ENCODE data around the gene HABP4. TPM values are rescaled to one million over a fixed set of nuclear protein-coding genes. Genes with fewer than 3 reads are reported as not detected.

HABP4 gene
- total and polyA plus RNA-seq, 2 of the 4 experiments (the other 2 are of a cell fraction): 5.2 to 10.6 TPM

DNA sequence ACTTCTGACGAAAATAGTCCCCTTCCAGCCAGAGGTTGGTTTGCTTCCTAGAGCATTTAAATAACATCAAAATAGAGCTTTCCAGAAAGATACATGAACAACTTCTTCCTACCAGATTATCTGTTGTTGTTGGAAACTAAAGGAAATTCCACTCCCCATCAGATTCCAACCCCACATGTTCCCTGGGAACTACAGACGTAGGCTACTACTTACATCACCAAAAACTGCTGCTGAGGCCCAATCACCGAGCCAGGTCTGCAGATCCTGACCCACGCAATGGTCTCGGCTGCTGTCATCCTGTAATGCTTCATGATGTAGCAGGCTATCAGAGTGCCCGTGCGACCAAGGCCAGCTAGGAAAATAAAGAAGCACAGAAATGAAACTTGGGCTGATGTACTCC is 73.4 kb downstream of the HABP4 start:
- H3K36me3 ChIP-seq (ENCODE audit: control insufficient read depth, insufficient read depth, low read length): peaks cover 12% of the 10 kb centered on the region
- ChIA-PET POLR2A (ENCODE audit: unreplicated experiment) (interaction anchor here (0.6 kb wide), 1 partner anchor 91 kb away, joined by 6 read pairs; no protein-coding TSS in a partner anchor), CTCF (interaction anchor here (0.8 kb wide), 1 partner anchor 42 kb away, joined by 4 read pairs; no protein-coding TSS in a partner anchor)
- H3K9me1 ChIP-seq (ENCODE audit: insufficient read depth, low read length): no peaks in the 10 kb centered on the region; the same call in 1 of the 2 replicates
- no peak overlapping the region for H3K27ac ChIP-seq (ENCODE audit: insufficient read depth, low read length)
- no peak overlapping the region for H4K5ac ChIP-seq (ENCODE audit: low read depth, low read length)
- WGBS, 2 experiments (ENCODE audit: extremely low coverage in 2 of 2, insufficient read length in 1 of 2): no CpG with 5 or more reads among the region's 7 CpGs
- H3K18ac ChIP-seq (ENCODE audit: low read depth, low read length): no peak overlapping the region
- in situ Hi-C loops (cut with MboI; ENCODE audit: low sequenced_read_pairs) (no loop called here), intact Hi-C loops (cut with micrococcal nuclease) (no loop called here), dilution Hi-C loops (cut with HindIII; ENCODE audit: low sequenced_read_pairs, unreplicated experiment) (no loop called here)
- no peak overlapping the region for H2AK5ac ChIP-seq (ENCODE audit: low read depth, low read length)
- H3K9ac ChIP-seq (ENCODE audit: low read depth, low read length): no peak overlapping the region
- H3K4me2 ChIP-seq (ENCODE audit: low read depth, low read length): no peak overlapping the region
- BruUV-seq (replicated peaks): no TSS peak
- no peak overlapping the region for H4K91ac ChIP-seq (ENCODE audit: insufficient read depth, low read depth, low read length)
- ATAC-seq (ENCODE audit: low read depth) (no peak), DNase-seq (no peak)
- no peaks in the 10 kb centered on the region for H3K4me1 ChIP-seq (ENCODE audit: control insufficient read depth, insufficient read depth, low read length)
- no peak overlapping the region for H4K8ac ChIP-seq (ENCODE audit: low read depth in 2 of 2, low read length in 2 of 2)
- no peak overlapping the region for H3K56ac ChIP-seq (ENCODE audit: extremely low read depth, insufficient read depth, low read length)
- H2BK20ac ChIP-seq (ENCODE audit: low read depth, low read length): no peak overlapping the region
- H2AK9ac ChIP-seq (replicated peaks; ENCODE audit: low read depth, low read length, poor library complexity): no peak overlapping the region
- no peak overlapping the region for H2AFZ ChIP-seq (replicated peaks; ENCODE audit: low read length, poor library complexity)
- H4K20me1 ChIP-seq (ENCODE audit: insufficient read depth, low read length): no peaks in the 10 kb centered on the region
- H2BK120ac ChIP-seq (ENCODE audit: low read depth, low read length): no peak overlapping the region
- no peak overlapping the region for H3K4ac ChIP-seq (ENCODE audit: low read depth, low read length)
- no peaks in the 10 kb centered on the region for H3K79me1 ChIP-seq (ENCODE audit: low read depth in 1 of 2, low read length in 2 of 2)
- H3K27me3 ChIP-seq (ENCODE audit: control insufficient read depth, insufficient read depth, low read length): no peaks in the 10 kb centered on the region
- no peaks in the 10 kb centered on the region for H3K9me3 ChIP-seq (ENCODE audit: control insufficient read depth, insufficient read depth, low read length)
- H3K4me3 ChIP-seq (ENCODE audit: insufficient read depth, low read depth, low read length): no peak overlapping the region
- no peak overlapping the region for H3K23ac ChIP-seq (ENCODE audit: low read depth, low read length)
- TF ChIP-seq BHLHE40 (IDR thresholded peaks at IDR 0.05; ENCODE audit: low read depth, low read length): no peak
- no peak for TF ChIP-seq MAZ (IDR thresholded peaks at IDR 0.05; ENCODE audit: borderline replicate concordance, low read depth, low read length)
- H3K14ac ChIP-seq (replicated peaks; ENCODE audit: low read depth, low read length): no peak overlapping the region
- no peak overlapping the region for H2BK5ac ChIP-seq (ENCODE audit: low read depth, low read length, poor library complexity, severe bottlenecking)
- no peak overlapping the region for H2BK15ac ChIP-seq (ENCODE audit: low read depth, low read length)
